ENCODE measurements around the gene NCS1.

The NCS1 gene

GRCh38 chr9:130240410-130241197 is 68.4 kb downstream of the NCS1 start:
- no peak overlapping the region for H3K27ac ChIP-seq
- no peak for TF ChIP-seq CTCF (conservative IDR thresholded peaks at IDR 0.05)
- no peak for TF ChIP-seq ZFX (IDR thresholded peaks at IDR 0.05)

- no peak overlapping the region for H3K27ac ChIP-seq
- no peak for TF ChIP-seq CTCF (conservative IDR thresholded peaks at IDR 0.05)
- no peak for TF ChIP-seq ZFX (IDR thresholded peaks at IDR 0.05)
These were observed 69.0 kb downstream of the NCS1 start for GRCh38 chr9:130241198-130241535.

- peak overlapping the region; percentile 23 for H3K27ac ChIP-seq
- TF ChIP-seq CTCF (conservative IDR thresholded peaks at IDR 0.05) (no peak), ZFX (IDR thresholded peaks at IDR 0.05) (no peak)
These were observed 70.2 kb downstream of the NCS1 start for GRCh38 chr9:130242270-130243014.

GRCh38 chr9:130243015-130243881 is 71.0 kb downstream of the NCS1 start:
- TF ChIP-seq ZFX (IDR thresholded peaks at IDR 0.05) (no peak), CTCF (conservative IDR thresholded peaks at IDR 0.05) (peak; percentile 96)
- peak overlapping the region; percentile 23 for H3K27ac ChIP-seq

- H3K27ac ChIP-seq, result no peak overlapping the region
- TF ChIP-seq CTCF (conservative IDR thresholded peaks at IDR 0.05) (no peak), ZFX (IDR thresholded peaks at IDR 0.05) (no peak)
These were observed 71.6 kb downstream of the NCS1 start for GRCh38 chr9:130243882-130244170.

- TF ChIP-seq CTCF (conservative IDR thresholded peaks at IDR 0.05) (no peak), ZFX (IDR thresholded peaks at IDR 0.05) (no peak)
- H3K27ac ChIP-seq, result no peak overlapping the region
These were observed 72.5 kb downstream of the NCS1 start for GRCh38 chr9:130244548-130245165.

All from C4-2B (cell line).